IPS-20b (cell line): ENCODE results near the gene CYFIP2.

Experiments
- H3K27ac ChIP-seq: one replicate; pipeline ENCODE4 v1.5.1; 2013; ENCODE audit warnings: low read length
- H3K27me3 ChIP-seq: 2 replicates; pipeline ENCODE4 v1.6.1; 2013; ENCODE audit warnings: mild to moderate bottlenecking, low read length, inconsistent platforms; ENCODE audit not compliant: insufficient read depth
- H3K36me3 ChIP-seq: 2 replicates; pipeline ENCODE4 v1.6.1; 2013; ENCODE audit warnings: low read depth, mild to moderate bottlenecking, inconsistent platforms, low read length, moderate library complexity; ENCODE audit not compliant: insufficient read depth
- H3K4me1 ChIP-seq: 2 replicates; pipeline ENCODE4 v1.6.1; 2013; ENCODE audit warnings: mild to moderate bottlenecking, control low read depth, inconsistent platforms, low read length, moderate library complexity; ENCODE audit not compliant: insufficient read depth
- H3K4me3 ChIP-seq: 2 replicates; pipeline ENCODE4 v1.5.1; 2013; ENCODE audit warnings: mild to moderate bottlenecking, low read length, inconsistent platforms
- H3K9ac ChIP-seq: 2 replicates; pipeline ENCODE4 v1.6.1; 2013; ENCODE audit warnings: low read depth, mild to moderate bottlenecking, inconsistent platforms, low read length, moderate library complexity
- H3K9me3 ChIP-seq: 2 replicates; pipeline ENCODE4 v1.6.1; 2013; ENCODE audit warnings: mild to moderate bottlenecking, low read depth, low read length, inconsistent platforms; ENCODE audit not compliant: insufficient read depth

CYFIP2 gene

DNA sequence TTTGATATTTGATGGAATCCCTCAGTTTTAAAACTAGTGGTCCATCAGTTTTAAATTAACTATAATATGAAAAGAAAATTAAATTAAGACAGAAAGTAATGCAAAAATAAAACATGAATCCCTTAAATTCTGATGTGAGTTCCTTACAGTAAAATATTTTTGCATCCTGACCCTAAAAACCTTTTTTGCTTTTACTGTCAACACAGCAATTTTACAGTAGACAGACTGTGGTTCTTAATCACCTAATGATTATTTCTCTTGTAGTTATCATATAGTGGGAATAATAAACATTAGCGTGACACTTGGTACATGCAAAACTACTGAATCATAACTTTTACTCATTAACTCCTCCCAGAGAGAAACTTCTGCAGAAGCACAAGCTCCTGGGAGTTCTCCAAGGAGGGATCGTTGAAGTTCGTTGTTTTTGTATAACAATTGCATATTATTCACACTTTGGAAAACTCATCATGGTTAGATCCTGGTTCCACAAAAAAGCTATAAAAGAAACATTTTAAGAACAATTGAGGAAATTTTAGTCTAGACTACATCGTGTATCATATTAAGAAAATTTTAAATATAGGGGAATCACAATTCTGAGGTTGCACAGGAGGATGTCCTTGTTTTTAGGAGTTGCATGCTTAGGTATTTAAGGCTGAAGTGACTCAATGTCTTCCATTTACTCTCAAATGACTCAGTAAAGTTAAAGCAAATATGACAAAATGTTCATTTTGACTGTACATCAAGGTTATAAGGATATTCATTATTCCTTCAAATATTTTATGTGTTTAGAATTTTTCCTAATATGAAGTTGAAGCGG lies 105.9 kb downstream of the CYFIP2 start:
- Histone ChIP-seq H3K4me3 (no peak overlapping the region), H3K4me1 (peaks cover 20% of the 10 kb centered on the region), H3K9ac (no peak overlapping the region; the same call in 1 of the 2 replicates), H3K27ac (no peak overlapping the region), H3K9me3 (no peaks in the 10 kb centered on the region), H3K27me3 (no peaks in the 10 kb centered on the region), H3K36me3 (peaks cover 11% of the 10 kb centered on the region; the same call in 1 of the 2 replicates)

DNA sequence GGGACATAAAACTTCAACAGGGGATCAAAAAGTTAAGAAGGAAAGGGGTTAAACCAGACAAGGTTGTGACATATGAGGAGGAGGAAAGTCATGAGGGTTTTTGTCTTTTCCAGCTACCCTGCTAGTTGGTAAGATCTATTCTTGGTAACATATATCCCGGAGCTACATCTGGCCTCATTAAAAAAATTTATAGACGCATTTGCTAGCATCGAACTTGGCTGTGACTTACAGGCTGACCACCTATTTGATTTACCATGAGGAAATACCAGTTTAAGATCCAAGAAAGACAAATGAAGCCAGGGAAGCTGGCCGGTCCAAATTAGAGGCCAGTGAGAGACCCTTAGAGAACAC lies 106.5 kb downstream of the CYFIP2 start:
- H3K4me1 ChIP-seq: peaks cover 20% of the 10 kb centered on the region
- no peak overlapping the region for H3K27ac ChIP-seq
- no peaks in the 10 kb centered on the region for H3K27me3 ChIP-seq
- H3K9me3 ChIP-seq: no peaks in the 10 kb centered on the region
- H3K36me3 ChIP-seq: peaks cover 11% of the 10 kb centered on the region; the same call in 1 of the 2 replicates
- H3K9ac ChIP-seq: no peak overlapping the region
- H3K4me3 ChIP-seq: no peak overlapping the region

DNA sequence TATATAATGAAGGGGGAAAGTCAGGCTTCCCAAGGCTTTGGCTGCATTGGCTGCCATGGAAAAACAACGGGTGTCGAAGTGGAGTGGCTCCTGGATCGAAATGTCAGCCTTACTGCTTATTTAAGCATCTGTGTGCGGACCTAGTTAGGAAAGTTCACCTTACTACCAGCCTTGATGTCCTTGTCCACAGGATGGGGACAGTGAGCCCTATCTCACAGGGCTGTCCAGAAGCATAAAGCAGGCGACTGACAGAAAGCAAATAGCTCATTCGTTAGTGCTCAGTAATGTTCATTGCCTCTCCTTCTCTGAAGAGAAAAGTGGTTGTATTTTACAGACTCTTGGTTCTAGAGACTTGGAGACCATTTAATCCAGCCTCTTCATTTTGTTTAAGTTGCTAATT lies 112.6 kb downstream of the CYFIP2 start:
- Histone ChIP-seq H3K9me3 (no peaks in the 10 kb centered on the region), H3K9ac (no peak overlapping the region), H3K36me3 (peaks cover 15% of the 10 kb centered on the region; the same call in 1 of the 2 replicates), H3K27me3 (no peaks in the 10 kb centered on the region), H3K4me3 (no peak overlapping the region), H3K27ac (no peak overlapping the region), H3K4me1 (no peaks in the 10 kb centered on the region)

DNA sequence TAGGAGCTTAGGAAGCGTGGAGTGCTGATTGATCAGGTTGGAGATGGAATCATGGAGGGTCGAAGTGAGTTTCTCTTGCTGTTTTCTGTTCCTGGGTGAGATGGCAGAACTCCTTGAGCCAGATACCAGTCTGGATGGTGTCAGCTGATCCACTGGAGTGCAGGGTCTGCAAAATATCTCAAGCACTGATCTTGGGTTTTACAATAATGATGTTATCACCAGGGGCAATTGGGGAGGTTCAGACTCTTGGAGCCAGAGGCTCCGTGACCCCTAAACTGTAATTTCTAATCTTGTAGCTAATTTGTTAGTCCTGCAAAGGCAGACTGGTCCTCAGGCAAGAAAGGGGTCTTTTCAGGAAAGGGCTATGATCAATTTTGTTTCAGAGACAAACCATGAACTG lies 114.1 kb downstream of the CYFIP2 start:
- Histone ChIP-seq H3K4me1 (peaks cover 7% of the 10 kb centered on the region; the same call in 1 of the 2 replicates), H3K27me3 (no peaks in the 10 kb centered on the region), H3K9me3 (no peaks in the 10 kb centered on the region), H3K27ac (no peak overlapping the region), H3K36me3 (peaks cover 23% of the 10 kb centered on the region; the same call in 1 of the 2 replicates), H3K9ac (no peak overlapping the region), H3K4me3 (no peak overlapping the region)

DNA sequence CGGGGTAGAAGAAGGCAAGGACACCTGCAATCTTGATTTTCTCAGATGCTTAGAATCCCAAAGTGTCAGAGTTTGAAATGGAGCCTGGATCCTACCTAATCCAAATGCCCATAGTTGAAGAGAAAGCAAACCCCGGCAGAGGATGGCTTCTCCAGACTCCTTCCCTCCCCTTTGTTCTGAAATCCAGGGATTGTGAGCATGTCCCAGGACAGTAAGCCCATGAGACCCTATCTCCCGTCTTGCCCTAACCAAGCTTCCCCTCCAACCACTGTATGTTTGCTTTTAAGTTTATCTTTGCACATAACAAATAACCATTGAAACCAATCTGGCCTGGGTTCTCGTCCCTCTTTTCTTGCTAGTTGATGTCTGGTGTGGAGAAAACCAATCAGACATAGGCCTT lies 115.8 kb downstream of the CYFIP2 start:
- Histone ChIP-seq H3K4me3 (no peak overlapping the region), H3K9me3 (no peaks in the 10 kb centered on the region), H3K27me3 (no peaks in the 10 kb centered on the region), H3K9ac (no peak overlapping the region), H3K36me3 (peaks cover 21% of the 10 kb centered on the region; the same call in 1 of the 2 replicates), H3K27ac (no peak overlapping the region), H3K4me1 (peaks cover 16% of the 10 kb centered on the region; the same call in 1 of the 2 replicates)

DNA sequence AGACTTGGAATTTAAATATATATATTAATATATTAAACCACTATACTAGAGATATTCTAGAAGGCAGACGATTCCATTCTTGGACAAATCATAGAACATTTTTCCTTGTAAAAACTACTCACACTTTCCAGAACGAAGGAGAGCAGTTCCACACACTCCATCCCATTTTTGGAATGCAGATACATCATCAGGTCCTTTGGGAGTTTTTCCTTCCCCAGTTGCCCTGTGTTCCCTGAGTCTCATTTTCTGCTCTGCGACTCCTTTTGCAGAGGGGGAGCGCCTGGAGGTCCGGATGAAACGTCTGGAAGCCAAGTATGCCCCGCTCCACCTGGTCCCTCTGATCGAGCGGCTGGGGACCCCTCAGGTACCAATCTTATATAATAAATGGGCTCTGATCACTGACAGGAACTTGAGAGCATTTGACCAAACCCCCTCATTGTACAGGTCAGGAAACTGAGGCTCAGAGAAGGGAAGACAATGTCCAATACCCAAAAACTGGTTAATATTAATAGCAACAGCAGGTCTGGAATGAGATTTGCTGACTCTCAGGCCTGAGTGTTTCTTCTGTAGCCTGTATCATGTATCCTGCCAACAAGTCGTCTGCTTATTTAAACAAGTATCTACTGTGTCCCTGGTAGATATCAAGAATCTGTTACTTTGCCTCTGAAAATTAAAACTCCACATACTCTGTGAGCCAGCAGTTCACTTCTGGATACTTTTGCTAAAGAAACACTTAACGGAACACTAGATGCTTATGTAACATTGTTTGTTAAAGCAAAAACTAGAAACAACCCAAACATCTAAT lies 117.3 kb downstream of the CYFIP2 start:
- H3K9me3 ChIP-seq: no peaks in the 10 kb centered on the region
- H3K27ac ChIP-seq: no peak overlapping the region
- H3K27me3 ChIP-seq: no peaks in the 10 kb centered on the region
- no peak overlapping the region for H3K4me3 ChIP-seq
- H3K9ac ChIP-seq: no peak overlapping the region
- H3K4me1 ChIP-seq: peaks cover 19% of the 10 kb centered on the region; the same call in 1 of the 2 replicates
- H3K36me3 ChIP-seq: peaks cover 21% of the 10 kb centered on the region; the same call in 1 of the 2 replicates

DNA sequence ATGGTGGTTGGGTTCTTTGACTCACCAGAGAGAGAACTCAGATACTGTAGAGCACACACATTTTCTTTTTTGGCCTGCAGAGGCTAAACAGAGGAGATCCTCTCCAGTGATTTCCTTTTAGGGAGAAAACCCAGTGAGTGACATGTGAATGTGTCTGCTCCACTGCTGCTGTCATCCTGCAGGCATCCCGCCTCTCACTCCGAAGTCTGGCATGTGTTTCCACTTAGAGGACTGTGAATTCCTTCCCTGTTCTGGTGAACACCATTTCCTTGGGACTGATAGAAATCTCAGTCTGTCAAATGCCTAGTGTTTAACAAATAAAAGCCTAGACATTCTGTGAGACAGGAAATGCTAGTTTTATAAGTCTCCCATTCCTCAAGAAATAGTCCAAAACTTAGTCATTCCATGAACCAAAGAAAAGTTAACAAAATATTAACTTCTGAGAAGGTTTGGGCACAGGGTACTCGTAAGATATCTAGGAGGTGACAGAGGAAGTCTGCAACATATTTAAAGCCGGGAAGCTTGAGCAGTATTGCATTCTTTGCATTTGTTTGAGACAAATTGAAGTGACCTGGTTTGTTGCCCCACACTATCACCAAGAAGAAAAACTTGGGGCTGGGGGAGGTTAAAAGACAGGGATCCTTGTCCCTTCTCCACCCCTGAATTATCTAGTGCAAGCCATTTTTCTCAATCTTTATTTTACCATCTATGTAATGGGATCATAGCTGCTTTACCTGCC lies 119.2 kb downstream of the CYFIP2 start:
- Histone ChIP-seq H3K4me3 (no peak overlapping the region), H3K27me3 (no peaks in the 10 kb centered on the region), H3K9ac (no peak overlapping the region), H3K36me3 (peaks cover 29% of the 10 kb centered on the region; the same call in 1 of the 2 replicates), H3K27ac (no peak overlapping the region), H3K9me3 (no peaks in the 10 kb centered on the region), H3K4me1 (peaks cover 19% of the 10 kb centered on the region; the same call in 1 of the 2 replicates)

DNA sequence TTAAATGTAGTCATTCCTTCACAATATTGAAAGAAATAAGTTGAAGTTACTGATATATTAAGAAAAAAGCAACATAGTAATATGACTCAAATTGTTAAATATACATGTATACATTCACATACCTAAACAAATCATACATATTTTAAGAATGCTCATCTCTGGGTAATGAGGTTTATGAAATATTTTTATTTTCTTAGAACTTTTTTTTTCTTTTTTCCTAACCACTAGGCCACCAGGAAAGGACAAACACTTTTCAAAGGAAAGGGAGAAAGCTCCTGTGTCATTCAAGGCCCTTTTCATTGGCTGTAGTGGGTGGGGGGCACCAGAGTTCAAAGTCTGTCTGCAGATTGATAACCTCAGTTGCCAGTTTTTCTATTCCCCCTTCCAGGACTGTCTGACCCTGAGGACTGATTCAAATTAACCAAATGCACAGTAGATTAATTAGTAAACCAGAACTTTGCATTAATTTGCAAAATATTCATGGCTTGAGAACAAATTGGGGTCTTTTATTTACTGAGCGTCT lies 121.2 kb downstream of the CYFIP2 start:
- Histone ChIP-seq H3K4me3 (no peak overlapping the region), H3K36me3 (peaks cover 41% of the 10 kb centered on the region; the same call in 1 of the 2 replicates), H3K9ac (no peak overlapping the region), H3K27me3 (no peaks in the 10 kb centered on the region), H3K4me1 (peaks cover 19% of the 10 kb centered on the region; the same call in 1 of the 2 replicates), H3K9me3 (no peaks in the 10 kb centered on the region), H3K27ac (no peak overlapping the region)

DNA sequence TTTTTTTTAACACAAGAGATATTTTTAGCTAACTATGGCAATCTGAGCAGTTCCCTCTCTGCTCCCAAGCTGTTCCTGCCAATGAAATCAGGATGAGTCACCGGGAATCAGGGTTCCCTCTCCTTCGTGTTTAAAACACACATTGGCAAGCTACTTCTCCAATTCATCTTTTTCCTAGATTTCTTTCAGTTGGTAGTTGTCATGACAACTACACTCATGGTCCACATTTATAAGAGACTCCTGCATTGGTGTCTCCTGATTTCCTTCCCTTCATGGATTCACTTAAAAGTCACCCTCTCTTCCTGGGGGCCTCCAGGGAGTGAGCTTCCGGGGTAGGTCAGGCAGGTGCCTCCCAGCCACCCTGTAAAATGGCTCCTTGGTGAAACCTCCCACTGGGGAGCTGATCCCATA lies 121.8 kb downstream of the CYFIP2 start:
- Histone ChIP-seq H3K27ac (no peak overlapping the region), H3K4me3 (no peak overlapping the region), H3K27me3 (no peaks in the 10 kb centered on the region), H3K4me1 (peaks cover 19% of the 10 kb centered on the region; the same call in 1 of the 2 replicates), H3K9ac (no peak overlapping the region), H3K36me3 (peaks cover 37% of the 10 kb centered on the region; the same call in 1 of the 2 replicates), H3K9me3 (no peaks in the 10 kb centered on the region)

DNA sequence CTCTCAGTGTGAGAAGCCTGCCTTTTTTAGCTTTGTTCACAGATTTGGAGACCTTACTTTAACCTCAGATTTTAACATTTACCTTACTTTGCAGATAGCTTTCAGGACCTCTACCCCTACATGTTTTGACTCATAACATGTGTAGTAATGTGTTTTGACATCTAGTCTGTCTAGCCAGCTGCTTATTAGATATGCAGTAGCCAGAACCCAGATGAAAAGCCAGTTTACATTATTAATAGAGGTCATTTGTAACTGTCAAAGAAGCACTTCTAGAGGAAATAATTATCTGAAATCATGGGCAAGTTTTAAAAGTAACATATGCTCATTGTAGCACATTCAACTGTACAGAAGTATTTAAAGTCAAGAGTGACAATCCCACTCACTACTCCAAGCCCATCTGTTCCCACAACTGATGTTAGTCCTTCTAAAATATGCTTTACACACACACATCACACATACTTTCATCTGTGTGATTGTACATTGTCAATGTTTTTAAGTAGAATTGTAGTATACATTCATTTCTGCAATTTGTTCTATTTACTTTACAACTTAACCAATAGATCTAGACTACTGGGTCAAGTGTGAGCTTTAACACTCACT lies 122.3 kb downstream of the CYFIP2 start:
- Histone ChIP-seq H3K9ac (no peak overlapping the region), H3K4me1 (peaks cover 19% of the 10 kb centered on the region; the same call in 1 of the 2 replicates), H3K4me3 (no peak overlapping the region), H3K27ac (no peak overlapping the region), H3K27me3 (no peaks in the 10 kb centered on the region), H3K9me3 (no peaks in the 10 kb centered on the region), H3K36me3 (peaks cover 39% of the 10 kb centered on the region; the same call in 1 of the 2 replicates)

DNA sequence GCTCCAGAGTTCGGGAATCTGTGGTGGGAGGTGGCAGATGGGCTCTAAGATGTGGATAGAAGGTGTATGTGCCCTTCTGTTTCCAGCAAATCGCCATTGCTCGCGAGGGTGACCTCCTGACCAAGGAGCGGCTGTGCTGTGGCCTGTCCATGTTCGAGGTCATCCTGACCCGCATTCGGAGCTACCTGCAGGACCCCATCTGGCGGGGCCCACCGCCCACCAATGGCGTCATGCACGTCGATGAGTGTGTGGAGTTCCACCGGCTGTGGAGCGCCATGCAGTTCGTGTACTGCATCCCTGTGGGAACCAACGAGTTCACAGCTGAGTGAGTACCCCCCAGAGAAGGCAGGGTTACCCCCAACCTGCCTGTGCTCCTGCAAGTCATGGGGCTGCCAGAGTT lies 123.2 kb downstream of the CYFIP2 start:
- Histone ChIP-seq H3K4me3 (no peak overlapping the region), H3K9ac (no peak overlapping the region), H3K27me3 (no peaks in the 10 kb centered on the region), H3K27ac (no peak overlapping the region), H3K9me3 (no peaks in the 10 kb centered on the region), H3K4me1 (peaks cover 15% of the 10 kb centered on the region; the same call in 1 of the 2 replicates), H3K36me3 (peaks cover 39% of the 10 kb centered on the region; the same call in 1 of the 2 replicates)
